Loucy (cell line): ENCODE data around the gene CDYL2.

ENCODE experiments used
- H2AFZ ChIP-seq: fragments of 200-600 bp; sonication (generic); 2 replicates; pipeline ENCODE4 v1.6.0; 2016; ENCODE audit warnings: antibody characterized with exemption, mild to moderate bottlenecking, low read length, moderate library complexity
- H3F3A ChIP-seq: fragments of 200-600 bp; 2 replicates; pipeline ENCODE4 v1.6.0; 2016; ENCODE audit warnings: antibody characterized with exemption, low read depth, mild to moderate bottlenecking
- H3K27me3 ChIP-seq: fragments of 200-600 bp; sonication (generic); 2 replicates; pipeline ENCODE4 v1.6.1; 2014; ENCODE audit warnings: low read length, mild to moderate bottlenecking; ENCODE audit not compliant: insufficient read depth, poor library complexity, severe bottlenecking
- H3K36me3 ChIP-seq: fragments of 200-600 bp; sonication (generic); 2 replicates; pipeline ENCODE4 v1.6.1; 2016; ENCODE audit warnings: low read length; ENCODE audit not compliant: insufficient read depth
- H3K4me1 ChIP-seq: fragments of 200-600 bp; sonication (generic); 2 replicates; pipeline ENCODE4 v1.5.1; 2014; ENCODE audit warnings: low read length, mild to moderate bottlenecking; ENCODE audit not compliant: insufficient read depth, poor library complexity, severe bottlenecking
- H3K4me2 ChIP-seq: fragments of 200-600 bp; sonication (generic); 2 replicates; pipeline ENCODE4 v1.6.0; 2014; ENCODE audit warnings: antibody characterized with exemption, low read length, low read depth, mild to moderate bottlenecking; ENCODE audit not compliant: poor library complexity, severe bottlenecking
- H3K4me3 ChIP-seq: fragments of 200-600 bp; sonication (generic); 2 replicates; pipeline ENCODE4 v1.5.1; 2014; ENCODE audit warnings: low read length, mild to moderate bottlenecking, mixed read lengths; ENCODE audit not compliant: poor library complexity, severe bottlenecking
- H3K79me2 ChIP-seq: fragments of 200-600 bp; sonication (generic); 2 replicates; pipeline ENCODE4 v1.6.1; 2014; ENCODE audit warnings: low read length; ENCODE audit not compliant: insufficient read depth
- H3K9ac ChIP-seq: fragments of 200-600 bp; sonication (generic); 2 replicates; pipeline ENCODE4 v1.6.0; 2014; ENCODE audit warnings: mild to moderate bottlenecking, low read depth, low read length, moderate library complexity; ENCODE audit not compliant: poor library complexity, severe bottlenecking
- H3K9me2 ChIP-seq: fragments of 200-600 bp; sonication (generic); replicated peaks from 2 replicates; pipeline ENCODE4 v1.6.1; 2016; ENCODE audit warnings: low read depth, low read length, mixed read lengths
- H3K9me3 ChIP-seq: fragments of 200-600 bp; sonication (generic); 2 replicates; pipeline ENCODE4 v1.6.1; 2014; ENCODE audit warnings: mild to moderate bottlenecking, antibody characterized with exemption, low read length, low read depth; ENCODE audit not compliant: insufficient read depth
- H4K20me1 ChIP-seq: fragments of 200-600 bp; sonication (generic); 2 replicates; pipeline ENCODE4 v1.6.0; 2014; ENCODE audit warnings: antibody characterized with exemption, low read length, mild to moderate bottlenecking; ENCODE audit not compliant: insufficient read depth, poor library complexity, severe bottlenecking
- EZH2phosphoT487 ChIP-seq: fragments of 200-600 bp; IDR thresholded peaks from 2 replicates; pipeline ENCODE4 v1.6.1; 2018; ENCODE audit warnings: antibody characterized with exemption, mild to moderate bottlenecking, moderate library complexity, borderline replicate concordance
- TF ChIP-seq, protein P1 (sequence below): fragments of 200-600 bp; sonication (generic); conservative IDR thresholded peaks from 2 replicates; pipeline ENCODE4 v1.5.1; 2014; ENCODE audit warnings: mild to moderate bottlenecking, antibody characterized with exemption, low read length

Gene CDYL2

DNA sequence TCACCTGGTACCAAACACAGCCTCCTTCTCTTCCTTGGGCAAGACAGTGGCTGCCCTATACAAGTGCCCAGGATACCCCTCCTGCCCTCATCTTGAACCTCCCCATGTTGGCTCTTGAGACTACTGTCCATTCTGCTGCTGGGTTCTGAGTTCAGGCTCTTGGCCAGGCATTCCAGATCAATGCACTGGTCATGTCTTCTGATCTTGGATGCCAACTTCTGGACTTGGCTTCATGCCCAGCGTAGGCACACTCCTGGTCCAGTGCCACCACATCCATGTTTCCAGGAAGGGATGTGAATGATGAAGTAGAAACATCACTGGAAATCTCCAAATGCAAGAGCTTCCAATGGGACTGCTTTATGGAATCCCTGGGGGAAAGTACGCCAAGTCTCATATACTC lies 212.1 kb downstream of the CDYL2 start:
- Histone ChIP-seq H3K4me3 (peak overlapping the region; percentile 68), H4K20me1 (no peaks in the 10 kb centered on the region), H3F3A (0 out of 2 replicates have a peak, but pooled peaks cover 3% of the 10 kb centered on the region), H3K79me2 (no peaks in the 10 kb centered on the region), H3K9me2 (no peaks in the 10 kb centered on the region), H3K9me3 (no peaks in the 10 kb centered on the region; the same call in 1 of the 2 replicates), H3K4me1 (peaks cover 20% of the 10 kb centered on the region), H3K9ac (no peak overlapping the region), H3K4me2 (peak overlapping the region; percentile 85), H3K36me3 (no peaks in the 10 kb centered on the region), H2AFZ (no peak overlapping the region), H3K27me3 (no peaks in the 10 kb centered on the region)
- TF ChIP-seq, protein P1, sequence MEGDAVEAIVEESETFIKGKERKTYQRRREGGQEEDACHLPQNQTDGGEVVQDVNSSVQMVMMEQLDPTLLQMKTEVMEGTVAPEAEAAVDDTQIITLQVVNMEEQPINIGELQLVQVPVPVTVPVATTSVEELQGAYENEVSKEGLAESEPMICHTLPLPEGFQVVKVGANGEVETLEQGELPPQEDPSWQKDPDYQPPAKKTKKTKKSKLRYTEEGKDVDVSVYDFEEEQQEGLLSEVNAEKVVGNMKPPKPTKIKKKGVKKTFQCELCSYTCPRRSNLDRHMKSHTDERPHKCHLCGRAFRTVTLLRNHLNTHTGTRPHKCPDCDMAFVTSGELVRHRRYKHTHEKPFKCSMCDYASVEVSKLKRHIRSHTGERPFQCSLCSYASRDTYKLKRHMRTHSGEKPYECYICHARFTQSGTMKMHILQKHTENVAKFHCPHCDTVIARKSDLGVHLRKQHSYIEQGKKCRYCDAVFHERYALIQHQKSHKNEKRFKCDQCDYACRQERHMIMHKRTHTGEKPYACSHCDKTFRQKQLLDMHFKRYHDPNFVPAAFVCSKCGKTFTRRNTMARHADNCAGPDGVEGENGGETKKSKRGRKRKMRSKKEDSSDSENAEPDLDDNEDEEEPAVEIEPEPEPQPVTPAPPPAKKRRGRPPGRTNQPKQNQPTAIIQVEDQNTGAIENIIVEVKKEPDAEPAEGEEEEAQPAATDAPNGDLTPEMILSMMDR, result no peak
- no peak for TF ChIP-seq EZH2phosphoT487

DNA sequence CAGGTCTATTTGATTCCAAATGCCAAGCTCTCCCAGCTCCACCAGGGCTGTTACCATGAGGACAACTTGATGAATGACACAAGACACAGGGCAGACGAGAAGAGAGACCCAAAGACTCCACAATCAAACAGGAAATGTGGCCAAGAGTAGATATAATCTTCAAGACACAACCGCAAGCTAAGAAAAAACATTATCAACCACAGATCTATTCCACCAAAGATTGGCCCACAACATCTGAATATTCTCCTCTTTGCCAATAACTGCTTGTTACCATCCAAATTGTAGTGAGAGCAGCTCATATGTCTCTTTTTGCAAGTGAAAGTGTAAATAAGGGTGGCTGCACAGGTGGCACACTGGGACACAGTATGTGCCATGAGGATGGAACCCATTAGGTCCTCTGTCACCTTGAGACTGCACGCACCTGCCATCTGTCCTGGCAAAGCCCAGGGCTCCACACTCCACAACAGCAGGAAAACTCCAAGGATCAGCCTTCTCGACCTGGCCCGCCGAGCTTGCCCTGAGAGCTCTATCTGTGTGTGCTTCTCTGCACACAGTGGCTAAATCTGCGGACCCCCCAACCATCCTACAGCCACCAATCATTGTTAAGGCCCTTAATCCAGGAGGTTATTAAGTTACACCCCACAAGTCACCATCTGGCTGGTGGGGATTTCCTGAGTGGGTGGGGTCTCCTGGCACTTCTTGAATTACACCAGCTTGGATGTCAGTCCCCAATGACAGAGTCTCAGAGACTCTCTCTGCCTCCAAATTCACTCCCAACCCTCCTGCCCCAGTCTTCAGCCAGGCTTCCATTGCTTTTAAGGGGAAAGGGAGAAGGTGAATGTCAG lies 213.1 kb downstream of the CDYL2 start:
- H2AFZ ChIP-seq, result no peak overlapping the region
- peak overlapping the region; percentile 85 for H3K4me2 ChIP-seq
- peak overlapping the region; percentile 24 for H3K9ac ChIP-seq

DNA sequence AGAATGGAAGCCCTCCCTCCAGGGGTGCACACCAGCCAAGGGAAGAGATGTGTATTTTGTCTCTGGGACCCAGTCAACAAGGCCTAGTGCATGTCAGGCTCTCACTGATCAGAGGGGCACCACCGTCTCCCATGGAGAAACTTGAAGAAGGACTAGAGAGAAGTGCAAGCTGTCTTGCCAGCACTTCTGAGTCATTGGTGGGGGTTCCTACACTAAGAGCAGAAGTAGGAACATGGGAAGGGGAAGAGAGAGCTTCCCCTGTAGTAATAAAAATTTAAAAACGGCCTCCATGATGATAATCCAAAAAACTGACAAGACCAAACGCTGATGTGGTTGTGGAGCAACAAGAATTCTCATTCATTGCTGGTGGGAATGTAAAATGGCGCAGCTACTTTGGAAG lies 217.3 kb downstream of the CDYL2 start:
- TF ChIP-seq, protein P1, result no peak
- no peak for TF ChIP-seq EZH2phosphoT487
- Histone ChIP-seq H3K4me1 (peaks cover 25% of the 10 kb centered on the region), H3K79me2 (no peaks in the 10 kb centered on the region), H3K9me3 (no peaks in the 10 kb centered on the region), H3K9me2 (no peaks in the 10 kb centered on the region), H3K4me2 (no peak overlapping the region), H2AFZ (no peak overlapping the region), H3K9ac (no peak overlapping the region), H3K36me3 (no peaks in the 10 kb centered on the region), H3K4me3 (no peak overlapping the region), H4K20me1 (no peaks in the 10 kb centered on the region), H3K27me3 (no peaks in the 10 kb centered on the region), H3F3A (0 out of 2 replicates have a peak, but pooled peaks cover 3% of the 10 kb centered on the region)

More for the DNA sequence above, 213.1 kb downstream of the CDYL2 start:
- TF ChIP-seq, protein P1, result no peak
- TF ChIP-seq EZH2phosphoT487, result peak; percentile 71; the same call in 1 of the 2 replicates
- Histone ChIP-seq H3K9me3 (no peaks in the 10 kb centered on the region; the same call in 1 of the 2 replicates), H3F3A (0 out of 2 replicates have a peak, but pooled peaks cover 3% of the 10 kb centered on the region), H3K4me3 (peak overlapping the region; percentile 68), H3K27me3 (no peaks in the 10 kb centered on the region), H3K9me2 (no peaks in the 10 kb centered on the region), H4K20me1 (no peaks in the 10 kb centered on the region), H3K36me3 (no peaks in the 10 kb centered on the region), H3K4me1 (peaks cover 23% of the 10 kb centered on the region), H3K79me2 (no peaks in the 10 kb centered on the region)
